Hepatocyte (in vitro differentiated cells): ENCODE results near the gene PDZK1IP1. TPM values are rescaled to one million over a fixed set of nuclear protein-coding genes. Genes with fewer than 3 reads are reported as not detected.

Source experiments
- DNase-seq: peaks from one replicate; pipeline ENCODE4 v3.0.0-alpha.2; 2016; ENCODE audit warnings: low spot score
- H2AFZ ChIP-seq: fragments of 200-600 bp; sonication (generic); 2 replicates; pipeline ENCODE4 v1.6.0; 2016; ENCODE audit warnings: antibody characterized with exemption, mild to moderate bottlenecking
- H3K27ac ChIP-seq: fragments of 200-600 bp; sonication (generic); 2 replicates; pipeline ENCODE4 v1.5.1; 2016; ENCODE audit warnings: mild to moderate bottlenecking
- H3K27me3 ChIP-seq: fragments of 200-600 bp; sonication (generic); 2 replicates; pipeline ENCODE4 v1.6.1; 2016
- H3K36me3 ChIP-seq: fragments of 200-600 bp; sonication (generic); replicated peaks from 2 replicates; pipeline ENCODE4 v1.5.1; 2016; ENCODE audit warnings: low read depth; ENCODE audit not compliant: insufficient read depth
- H3K4me1 ChIP-seq: fragments of 200-600 bp; sonication (generic); 2 replicates; pipeline ENCODE4 v1.5.1; 2016; ENCODE audit warnings: mild to moderate bottlenecking, moderate library complexity; ENCODE audit not compliant: insufficient read depth
- H3K4me2 ChIP-seq: fragments of 200-600 bp; sonication (generic); 2 replicates; pipeline ENCODE4 v1.6.0; 2016
- H3K4me3 ChIP-seq: fragments of 200-600 bp; sonication (generic); 2 replicates; pipeline ENCODE4 v1.5.1; 2016; ENCODE audit warnings: mild to moderate bottlenecking
- H3K79me2 ChIP-seq: fragments of 200-600 bp; sonication (generic); 2 replicates; pipeline ENCODE4 v1.6.0; 2017; ENCODE audit warnings: mild to moderate bottlenecking
- H3K9me2 ChIP-seq: fragments of 200-600 bp; sonication (generic); replicated peaks from 2 replicates; pipeline ENCODE4 v1.6.0; 2017; ENCODE audit warnings: mild to moderate bottlenecking; ENCODE audit not compliant: insufficient read depth
- H3K9me3 ChIP-seq: fragments of 200-600 bp; sonication (generic); 2 replicates; pipeline ENCODE4 v1.5.1; 2016; ENCODE audit warnings: low read depth, mild to moderate bottlenecking
- H4K20me1 ChIP-seq: fragments of 200-600 bp; sonication (generic); 2 replicates; pipeline ENCODE4 v1.6.0; 2016; ENCODE audit warnings: mild to moderate bottlenecking; ENCODE audit not compliant: insufficient read depth, poor library complexity, severe bottlenecking
- EZH2 ChIP-seq: fragments of 200-600 bp; sonication (generic); IDR thresholded peaks from 2 replicates; pipeline ENCODE4 v1.6.1; 2016; ENCODE audit warnings: antibody characterized with exemption, mild to moderate bottlenecking, borderline replicate concordance
- EZH2phosphoT487 ChIP-seq: fragments of 200-600 bp; sonication (generic); IDR thresholded peaks from one replicate; pipeline ENCODE4 v1.6.1; 2018; ENCODE audit warnings: antibody characterized with exemption, mild to moderate bottlenecking, low read depth, moderate library complexity; ENCODE audit not compliant: unreplicated experiment, severe bottlenecking
- WGBS: methylation state at CpG from one replicate; pipeline ENCODE4 v1.1.6; 2016; ENCODE audit warnings: low lambda C conversion rate; ENCODE audit errors: missing lambda C conversion rate; 5-methylcytosine and 5-hydroxymethylcytosine counted together
- polyA plus RNA-seq: library from polyadenylated mRNA; unstranded; fragments of >200 nt; fragmentation: Nextera tagmentation; extraction: Ambion mirVana; gene quantifications from 2 replicates; pipeline ENCODE4 v1.2.1, GENCODE V29; 2016
- total RNA-seq: library from RNA; depleted of rRNA; stranded (reverse); fragments of >200 nt; gene quantifications from 2 replicates; pipeline ENCODE4 v1.2.3, GENCODE V29; 2014
- TF ChIP-seq, protein P1 (sequence below): fragments of 200-600 bp; sonication (generic); IDR thresholded peaks from 2 replicates; pipeline ENCODE4 v1.5.1; 2016; ENCODE audit warnings: antibody characterized with exemption, mild to moderate bottlenecking; ENCODE audit not compliant: poor library complexity

Gene PDZK1IP1
- total and polyA plus RNA-seq, 2 experiments from 2014 or later: 0.37 to 0.71 TPM

GRCh38 chr1:47213230-47213963 lies 23.6 kb upstream of the PDZK1IP1 start:
- H3K36me3 ChIP-seq: no peaks in the 10 kb centered on the region
- H3K9me2 ChIP-seq: no peaks in the 10 kb centered on the region
- peaks cover 7% of the 10 kb centered on the region for H3K4me1 ChIP-seq
- DNase-seq: no peak
- WGBS: 68% methylated on average over 11 of the region's 11 CpGs
- H3K79me2 ChIP-seq: no peaks in the 10 kb centered on the region
- TF ChIP-seq EZH2phosphoT487: no peak
- no peak for TF ChIP-seq EZH2
- TF ChIP-seq, protein P1, sequence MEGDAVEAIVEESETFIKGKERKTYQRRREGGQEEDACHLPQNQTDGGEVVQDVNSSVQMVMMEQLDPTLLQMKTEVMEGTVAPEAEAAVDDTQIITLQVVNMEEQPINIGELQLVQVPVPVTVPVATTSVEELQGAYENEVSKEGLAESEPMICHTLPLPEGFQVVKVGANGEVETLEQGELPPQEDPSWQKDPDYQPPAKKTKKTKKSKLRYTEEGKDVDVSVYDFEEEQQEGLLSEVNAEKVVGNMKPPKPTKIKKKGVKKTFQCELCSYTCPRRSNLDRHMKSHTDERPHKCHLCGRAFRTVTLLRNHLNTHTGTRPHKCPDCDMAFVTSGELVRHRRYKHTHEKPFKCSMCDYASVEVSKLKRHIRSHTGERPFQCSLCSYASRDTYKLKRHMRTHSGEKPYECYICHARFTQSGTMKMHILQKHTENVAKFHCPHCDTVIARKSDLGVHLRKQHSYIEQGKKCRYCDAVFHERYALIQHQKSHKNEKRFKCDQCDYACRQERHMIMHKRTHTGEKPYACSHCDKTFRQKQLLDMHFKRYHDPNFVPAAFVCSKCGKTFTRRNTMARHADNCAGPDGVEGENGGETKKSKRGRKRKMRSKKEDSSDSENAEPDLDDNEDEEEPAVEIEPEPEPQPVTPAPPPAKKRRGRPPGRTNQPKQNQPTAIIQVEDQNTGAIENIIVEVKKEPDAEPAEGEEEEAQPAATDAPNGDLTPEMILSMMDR: no peak
- H3K27ac ChIP-seq: no peak overlapping the region
- H3K4me2 ChIP-seq: no peak overlapping the region
- peaks cover 17% of the 10 kb centered on the region for H3K27me3 ChIP-seq
- no peaks in the 10 kb centered on the region for H4K20me1 ChIP-seq
- no peak overlapping the region for H3K4me3 ChIP-seq
- H2AFZ ChIP-seq: no peak overlapping the region
- H3K9me3 ChIP-seq: no peaks in the 10 kb centered on the region

- no peaks in the 10 kb centered on the region for H3K79me2 ChIP-seq
- no peak overlapping the region for H3K4me3 ChIP-seq
- DNase-seq: no peak
- H3K27me3 ChIP-seq: peaks cover 23% of the 10 kb centered on the region
- no peaks in the 10 kb centered on the region for H3K36me3 ChIP-seq
- TF ChIP-seq EZH2 (no peak), EZH2phosphoT487 (no peak)
- TF ChIP-seq, protein P1: no peak
- H3K27ac ChIP-seq: no peak overlapping the region
- no peaks in the 10 kb centered on the region for H3K9me2 ChIP-seq
- H3K4me2 ChIP-seq: no peak overlapping the region
- peaks cover 7% of the 10 kb centered on the region for H3K4me1 ChIP-seq
- H2AFZ ChIP-seq: no peak overlapping the region
- H4K20me1 ChIP-seq: no peaks in the 10 kb centered on the region
- H3K9me3 ChIP-seq: no peaks in the 10 kb centered on the region
- WGBS: 91% methylated on average over 4 of the region's 4 CpGs
Measured at GRCh38 chr1:47212636-47213229, 22.9 kb upstream of the PDZK1IP1 start.

DNA sequence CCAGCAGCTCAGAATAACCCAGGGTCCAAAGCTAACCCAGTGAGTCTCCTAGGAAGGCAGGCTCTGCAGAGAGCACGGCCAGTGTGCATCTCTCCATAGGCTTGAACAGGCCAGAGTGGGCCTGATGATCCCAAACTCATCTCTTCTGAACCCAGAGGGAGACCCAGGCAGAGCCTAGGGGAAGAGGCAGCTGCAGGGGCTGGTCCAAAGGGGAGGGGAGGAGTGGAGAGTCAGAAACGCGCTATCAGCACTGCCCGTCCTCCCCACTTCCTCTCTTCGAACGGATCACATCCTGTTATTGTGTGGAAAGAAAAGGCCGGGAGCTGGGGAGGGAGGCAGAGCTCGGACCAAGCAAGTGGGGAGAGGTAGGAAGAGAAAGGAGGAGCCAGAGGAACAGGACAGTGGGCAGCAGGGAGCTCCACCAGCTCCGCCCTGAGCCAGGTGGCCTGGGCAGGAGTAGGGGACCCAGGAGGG lies 22.0 kb upstream of the PDZK1IP1 start:
- Histone ChIP-seq H4K20me1 (no peaks in the 10 kb centered on the region), H3K9me2 (no peaks in the 10 kb centered on the region), H3K4me1 (peaks cover 7% of the 10 kb centered on the region), H3K9me3 (no peaks in the 10 kb centered on the region), H3K4me2 (no peak overlapping the region), H3K79me2 (no peaks in the 10 kb centered on the region), H3K27me3 (peaks cover 26% of the 10 kb centered on the region), H3K27ac (no peak overlapping the region), H2AFZ (no peak overlapping the region), H3K4me3 (no peak overlapping the region), H3K36me3 (no peaks in the 10 kb centered on the region)
- WGBS: 67% methylated on average over 9 of the region's 9 CpGs
- TF ChIP-seq, protein P1: no peak
- TF ChIP-seq EZH2phosphoT487 (no peak), EZH2 (no peak)
- DNase-seq: no peak
